Panc1 (cell line): Measurements from ENCODE around the gene SH3PXD2A. TPM values are rescaled to one million over a fixed set of nuclear protein-coding genes. Genes with fewer than 3 reads are reported as not detected.

Source experiments
- ATAC-seq: fragments of 200-7000 bp; cut with Tn5 transposase; 2 replicates; pipeline ENCODE4 v1.9.1; 2020; ENCODE audit warnings: mild to moderate bottlenecking, moderate library complexity
- BruUV-seq: library from RNA; stranded (reverse); fragments of 400-500 nt; replicated peaks from 2 replicates; lab custom pipeline; 2021; lab: Mats Ljungman, UMichigan
- CTCF ChIA-PET: fragments of 300-600 bp; sonication (Branson Sonifier 250); formaldehyde crosslinking; loops from one replicate; lab custom pipeline; 2022; ENCODE audit warnings: antibody characterized with exemption; lab: Charles Lee
- POLR2A ChIA-PET: fragments of 300-600 bp; sonication (Branson Sonifier 250); formaldehyde crosslinking; loops from one replicate; lab custom pipeline; 2022; ENCODE audit warnings: antibody characterized with exemption; lab: Charles Lee
- DNase-seq: peaks from one replicate; pipeline ENCODE4 v3.0.0-alpha.2; 2010; ENCODE audit warnings: low read depth, low spot score
- H3K27ac ChIP-seq: 2 replicates; pipeline ENCODE4 v1.5.1; 2011; ENCODE audit warnings: mild to moderate bottlenecking, low read length, inconsistent platforms
- H3K27me3 ChIP-seq: fragments of 200-500 bp; sonication (Bioruptor generic); 2 replicates; pipeline ENCODE4 v1.6.0; 2014; ENCODE audit warnings: low read length, inconsistent platforms; ENCODE audit not compliant: control insufficient read depth, insufficient read depth
- H3K36me3 ChIP-seq: fragments of 200-500 bp; sonication (Bioruptor generic); 2 replicates; pipeline ENCODE4 v1.5.1; 2014; ENCODE audit warnings: inconsistent platforms, mild to moderate bottlenecking, low read length, moderate library complexity; ENCODE audit not compliant: control insufficient read depth, insufficient read depth
- H3K4me1 ChIP-seq: 2 replicates; pipeline ENCODE4 v1.5.1; 2011; ENCODE audit warnings: inconsistent platforms, mild to moderate bottlenecking, low read length, moderate library complexity; ENCODE audit not compliant: control insufficient read depth, insufficient read depth
- H3K4me3 ChIP-seq, 2 experiments: 2 replicates each; pipeline ENCODE4 v1.5.1; 2011 to 2012; ENCODE audit warnings: low read depth in 2 of 2, low read length in 2 of 2, mild to moderate bottlenecking in 2 of 2, inconsistent platforms in 1 of 2, moderate library complexity in 1 of 2
- H3K9me3 ChIP-seq: fragments of 200-500 bp; sonication (Bioruptor generic); 2 replicates; pipeline ENCODE4 v1.5.1; 2014; ENCODE audit warnings: low read depth, mild to moderate bottlenecking, inconsistent platforms, low read length, moderate library complexity; ENCODE audit not compliant: control insufficient read depth, insufficient read depth
- CTCF ChIP-seq: fragments of 450-650 bp; IDR thresholded peaks from 2 replicates; pipeline ENCODE4 v1.5.1; 2017; ENCODE audit warnings: mild to moderate bottlenecking
- POLR2AphosphoS5 ChIP-seq: IDR thresholded peaks from 2 replicates; pipeline ENCODE4 v1.6.1; 2012; ENCODE audit warnings: mild to moderate bottlenecking, low read depth, low read length, moderate library complexity
- REST ChIP-seq, 2 experiments: IDR thresholded peaks; 2 replicates each; pipeline ENCODE4 v1.6.1; 2011 to 2012; ENCODE audit warnings: low read depth in 2 of 2, control low read depth in 1 of 2, low read length in 1 of 2, mild to moderate bottlenecking in 1 of 2, moderate library complexity in 1 of 2; ENCODE audit not compliant: insufficient read depth in 1 of 2
- SIN3A ChIP-seq: IDR thresholded peaks from 2 replicates; pipeline ENCODE4 v1.6.1; 2012; ENCODE audit warnings: low read depth, mild to moderate bottlenecking, low read length, moderate library complexity, borderline replicate concordance; ENCODE audit not compliant: insufficient read depth
- TCF7L2 ChIP-seq: IDR thresholded peaks from 2 replicates; pipeline ENCODE4 v1.6.1; 2011; ENCODE audit warnings: mild to moderate bottlenecking, low read depth, low read length, inconsistent platforms
- in situ Hi-C: cut with HindIII; loops from 2 replicates; pipeline ENCODE4 v1.10.0; 2016; ENCODE audit warnings: low sequenced_read_pairs, low pct_unique_long_range_greater_than_20kb
- intact Hi-C: fragments of 100-400 bp; cut with micrococcal nuclease; formaldehyde crosslinking; loops from one replicate; pipeline ENCODE4 v1.10.0; 2022; ENCODE audit not compliant: unreplicated experiment
- total RNA-seq: library from RNA; stranded (reverse); gene quantifications from one replicate; pipeline ENCODE4 v1.2.1, GENCODE V29; 2021; ENCODE audit not compliant: unreplicated experiment

SH3PXD2A gene
- total RNA-seq, 1 experiment from 2014 or later, result 5.7 TPM

- DNase-seq, result peak; percentile 75
These were observed 96.1 kb downstream of the SH3PXD2A start for GRCh38 chr10:103759100-103759781.

GRCh38 chr10:103758294-103758681, 97.1 kb downstream of the SH3PXD2A start:
- CTCF ChIA-PET, result interaction anchor here (0.6 kb wide), 1 partner anchor 102 kb away, joined by 4 read pairs; no protein-coding TSS in a partner anchor
- TF ChIP-seq TCF7L2 (peak; percentile 52; the same call in 1 of the 2 replicates), REST (IDR thresholded peaks at IDR 0.05; ENCODE audit: insufficient read depth in 1 of 2, low read depth in 2 of 2, low read length in 1 of 2) (no peak), POLR2AphosphoS5 (peak; percentile 81; the same call in 1 of the 2 replicates)
- Histone ChIP-seq H3K4me1 (peaks cover 35% of the 10 kb centered on the region), H3K27me3 (no peaks in the 10 kb centered on the region), H3K4me3 (no peak overlapping the region), H3K27ac (peak overlapping the region; percentile 42), H3K36me3 (no peaks in the 10 kb centered on the region), H3K9me3 (no peaks in the 10 kb centered on the region)
- BruUV-seq, result no TSS peak
- POLR2A ChIA-PET, result no interaction called here
- peak; percentile 95 for DNase-seq
- intact Hi-C loops, result no loop called here
- in situ Hi-C loops, result no loop called here
- ATAC-seq, result peak; percentile 81

More at GRCh38 chr10:103759100-103759781, 96.1 kb downstream of the SH3PXD2A start:
- peak; percentile 42 for ATAC-seq
- ChIA-PET CTCF (no interaction called here), POLR2A (interaction anchor here (0.6 kb wide), 1 partner anchor 9 kb away, joined by 3 read pairs; no protein-coding TSS in a partner anchor)
- Histone ChIP-seq H3K4me1 (peaks cover 39% of the 10 kb centered on the region), H3K4me3 (peak overlapping the region in 1 of 2 experiments; percentile 33; a peak in 2 of 4 replicates), H3K27ac (peak overlapping the region; percentile 42), H3K27me3 (no peaks in the 10 kb centered on the region), H3K36me3 (no peaks in the 10 kb centered on the region), H3K9me3 (no peaks in the 10 kb centered on the region)
- no TSS peak for BruUV-seq
- in situ Hi-C loops (no loop called here), intact Hi-C loops (no loop called here)
- no peak for TF ChIP-seq SIN3A
- no peak for TF ChIP-seq CTCF
- no peak for TF ChIP-seq POLR2AphosphoS5
- TF ChIP-seq TCF7L2, result no peak
- no peak for TF ChIP-seq REST (IDR thresholded peaks at IDR 0.05; ENCODE audit: insufficient read depth in 1 of 2, low read depth in 2 of 2, low read length in 1 of 2)
